Hepatocyte (in vitro differentiated cells): ENCODE data around the gene LDLRAD4.
"Not testable (repeated sequence)": the region's sequence is repeated elsewhere in the genome, so short reads cannot be mapped to it uniquely, and the experiment has no call there.

Source experiments
- EZH2 ChIP-seq: fragments of 200-600 bp; sonication (generic); IDR thresholded peaks from 2 replicates; pipeline ENCODE4 v1.6.1; 2016; ENCODE audit warnings: antibody characterized with exemption, mild to moderate bottlenecking, borderline replicate concordance
- TF ChIP-seq, protein P1 (sequence below): fragments of 200-600 bp; sonication (generic); IDR thresholded peaks from 2 replicates; pipeline ENCODE4 v1.5.1; 2016; ENCODE audit warnings: antibody characterized with exemption, mild to moderate bottlenecking; ENCODE audit not compliant: poor library complexity

DNA sequence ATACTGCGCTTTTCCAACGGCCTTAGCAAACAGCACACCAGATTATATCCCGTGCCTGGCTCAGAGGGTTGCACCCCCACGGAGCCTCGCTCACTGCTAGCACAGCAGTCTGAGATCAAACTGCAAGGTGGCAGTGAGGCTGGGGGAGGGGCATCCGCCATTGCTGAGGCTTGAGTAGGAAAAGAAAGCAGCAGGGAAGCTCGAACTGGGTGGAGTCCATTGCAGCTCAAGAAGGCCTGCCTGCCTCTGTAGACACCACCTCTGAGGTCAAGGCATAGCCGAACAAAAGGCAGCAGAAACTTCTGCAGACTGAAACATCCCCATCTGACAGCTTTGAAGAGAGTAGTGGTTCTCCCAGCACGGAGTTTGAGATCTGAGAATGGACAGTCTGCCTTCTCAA lies 471.5 kb downstream of the LDLRAD4 start:
- TF ChIP-seq, protein P1, sequence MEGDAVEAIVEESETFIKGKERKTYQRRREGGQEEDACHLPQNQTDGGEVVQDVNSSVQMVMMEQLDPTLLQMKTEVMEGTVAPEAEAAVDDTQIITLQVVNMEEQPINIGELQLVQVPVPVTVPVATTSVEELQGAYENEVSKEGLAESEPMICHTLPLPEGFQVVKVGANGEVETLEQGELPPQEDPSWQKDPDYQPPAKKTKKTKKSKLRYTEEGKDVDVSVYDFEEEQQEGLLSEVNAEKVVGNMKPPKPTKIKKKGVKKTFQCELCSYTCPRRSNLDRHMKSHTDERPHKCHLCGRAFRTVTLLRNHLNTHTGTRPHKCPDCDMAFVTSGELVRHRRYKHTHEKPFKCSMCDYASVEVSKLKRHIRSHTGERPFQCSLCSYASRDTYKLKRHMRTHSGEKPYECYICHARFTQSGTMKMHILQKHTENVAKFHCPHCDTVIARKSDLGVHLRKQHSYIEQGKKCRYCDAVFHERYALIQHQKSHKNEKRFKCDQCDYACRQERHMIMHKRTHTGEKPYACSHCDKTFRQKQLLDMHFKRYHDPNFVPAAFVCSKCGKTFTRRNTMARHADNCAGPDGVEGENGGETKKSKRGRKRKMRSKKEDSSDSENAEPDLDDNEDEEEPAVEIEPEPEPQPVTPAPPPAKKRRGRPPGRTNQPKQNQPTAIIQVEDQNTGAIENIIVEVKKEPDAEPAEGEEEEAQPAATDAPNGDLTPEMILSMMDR: not testable (repeated sequence)
- not testable (repeated sequence) for TF ChIP-seq EZH2
